Forelimb muscle (tissue), 1 donor: ENCODE results near the gene ARL6IP4. TPM values are rescaled to one million over a fixed set of nuclear protein-coding genes. Genes with fewer than 3 reads are reported as not detected.

Experiments
- DNase-seq: peaks from one replicate; pipeline ENCODE4 v3.0.0-alpha.2; 2013; ENCODE audit warnings: low read depth
- polyA plus RNA-seq: library from polyadenylated mRNA; unstranded; fragments of 120-200 nt; gene quantifications from one replicate; pipeline ENCODE4 v1.2.1, GENCODE V29; 2013; ENCODE audit not compliant: insufficient read length

Gene ARL6IP4
- polyA plus RNA-seq, 1 donor: 165 TPM

GRCh38 chr12:122958198-122958888, 22.1 kb upstream of the ARL6IP4 start:
- no peak for DNase-seq

- DNase-seq: no peak
Measured at GRCh38 chr12:122959566-122960192, 20.8 kb upstream of the ARL6IP4 start.

GRCh38 chr12:122960193-122960569, 20.3 kb upstream of the ARL6IP4 start:
- DNase-seq: no peak

- no peak for DNase-seq
Measured at GRCh38 chr12:122961531-122962329, 18.8 kb upstream of the ARL6IP4 start.

GRCh38 chr12:122963941-122964265, 16.6 kb upstream of the ARL6IP4 start:
- no peak for DNase-seq

GRCh38 chr12:122964439-122965257, 15.8 kb upstream of the ARL6IP4 start:
- no peak for DNase-seq

GRCh38 chr12:122965321-122965751, 15.1 kb upstream of the ARL6IP4 start:
- no peak for DNase-seq

- peak; percentile 35 for DNase-seq
Measured at GRCh38 chr12:122965851-122966742, 14.4 kb upstream of the ARL6IP4 start, which contains the start of gene ABCB9. TSS of gene ABCB9 (minus strand) at chr12:122966463. CDS start at chr12:122960235, 6,228 bp downstream.

GRCh38 chr12:122966743-122967550, 13.5 kb upstream of the ARL6IP4 start:
- no peak for DNase-seq

- DNase-seq: no peak
Measured at GRCh38 chr12:122968104-122968503, 12.4 kb upstream of the ARL6IP4 start.

GRCh38 chr12:122969676-122970075, 10.8 kb upstream of the ARL6IP4 start:
- DNase-seq: no peak

- peak; percentile 92 for DNase-seq
Measured at GRCh38 chr12:122974274-122974891, 6.1 kb upstream of the ARL6IP4 start.

GRCh38 chr12:122974892-122975789, 5.3 kb upstream of the ARL6IP4 start, which contains the start of gene OGFOD2:
TSS of gene OGFOD2 (plus strand) at chr12:122975244. CDS start at chr12:122975252, 8 bp downstream.
- DNase-seq: peak; percentile 58

GRCh38 chr12:122975790-122976647, 4.5 kb upstream of the ARL6IP4 start:
- DNase-seq: no peak

- no peak for DNase-seq
Measured at GRCh38 chr12:122976648-122976975, 3.9 kb upstream of the ARL6IP4 start.

- no peak for DNase-seq
Measured at GRCh38 chr12:122977153-122977552, 3.3 kb upstream of the ARL6IP4 start.

GRCh38 chr12:122977655-122978392, 2.7 kb upstream of the ARL6IP4 start:
- DNase-seq: no peak
